Small intestine (tissue), 7 donors: ENCODE results near the gene SWAP70. TPM values are rescaled to one million over a fixed set of nuclear protein-coding genes. Genes with fewer than 3 reads are reported as not detected.

Experiments used
- DNase-seq, 2 donors: peaks; one replicate each; pipeline versions ENCODE4 v3.0.0 to v3.0.0-alpha.2; 2013
- FAIRE-seq: peaks from 2 replicates; lab custom pipeline; 2012; peaks lifted over from hg19 to GRCh38; lab: Jason Lieb, UNC
- H3K27ac ChIP-seq, 3 donors: one replicate each; pipeline ENCODE4 v1.5.1; 2013; ENCODE audit warnings: low read length in 2 of 3, mild to moderate bottlenecking in 2 of 3, control low read depth in 1 of 3, inconsistent platforms in 1 of 3, low read depth in 1 of 3, moderate library complexity in 1 of 3
- H3K27me3 ChIP-seq, 3 donors: one replicate each; pipeline ENCODE4 v1.6.1; 2013; ENCODE audit warnings: low read length in 3 of 3, inconsistent platforms in 1 of 3; ENCODE audit not compliant: control insufficient read depth in 3 of 3, insufficient read depth in 3 of 3
- H3K36me3 ChIP-seq, 3 donors: one replicate each; pipeline ENCODE4 v1.6.1; 2013; ENCODE audit warnings: low read length in 3 of 3, inconsistent platforms in 1 of 3, low read depth in 1 of 3, mild to moderate bottlenecking in 1 of 3, moderate library complexity in 1 of 3; ENCODE audit not compliant: control insufficient read depth in 3 of 3, insufficient read depth in 2 of 3
- H3K4me1 ChIP-seq, 3 donors: one replicate each; pipeline ENCODE4 v1.6.1; 2013; ENCODE audit warnings: low read length in 2 of 3, inconsistent platforms in 1 of 3, low read depth in 1 of 3, mild to moderate bottlenecking in 1 of 3, moderate library complexity in 1 of 3; ENCODE audit not compliant: control insufficient read depth in 3 of 3, insufficient read depth in 2 of 3
- H3K4me3 ChIP-seq, 3 donors: one replicate each; pipeline ENCODE4 v1.5.1; 2013; ENCODE audit warnings: low read length in 3 of 3, control low read depth in 1 of 3, inconsistent platforms in 1 of 3, low read depth in 1 of 3, mild to moderate bottlenecking in 1 of 3, moderate library complexity in 1 of 3
- H3K9me3 ChIP-seq, 2 donors: one replicate each; pipeline ENCODE4 v1.6.1; 2013; ENCODE audit warnings: low read depth in 1 of 2, low read length in 1 of 2; ENCODE audit not compliant: control insufficient read depth in 2 of 2, insufficient read depth in 1 of 2
- WGBS, 3 donors: extraction: QIAGEN DNeasy Blood & Tissue Kit; methylation state at CpG; one replicate each; pipeline ENCODE4 v1.1.7; 2013; 5-methylcytosine and 5-hydroxymethylcytosine counted together
- polyA plus RNA-seq, 4 donors: library from polyadenylated mRNA; stranded (reverse) in 3 of 4; unstranded in 1 of 4; fragments of 200-250 nt in 3 of 4; fragments of 120-200 nt in 1 of 4; gene quantifications; one replicate each; pipeline versions ENCODE4 v1.2.1 to v1.2.3, GENCODE V29; 2013
- donor health status: healthy with polysubstance abuse.
- donor health status: control.
- donor health status: control.
- donor health status: Bipolar disorder and iron deficiency.
- donor health status: healthy.

Gene SWAP70
- polyA plus RNA-seq, 4 donors, result 12.2 to 20.0 (median 12.6) TPM

- FAIRE-seq (no peak), DNase-seq (no peak)
- H3K9me3 ChIP-seq, result peaks cover 0 to 10% of the 10 kb centered on the region in 2 donors
- no peak overlapping the region for H3K4me3 ChIP-seq
- peaks cover 0 to 10% (median 0%) of the 10 kb centered on the region in 3 donors for H3K36me3 ChIP-seq
- no peaks in the 10 kb centered on the region for H3K27me3 ChIP-seq
- WGBS, 3 donors, result 78 to 85% (median 79%) methylated on average over 7 of the region's 7 CpGs
- no peaks in the 10 kb centered on the region for H3K4me1 ChIP-seq
- H3K27ac ChIP-seq, result no peak overlapping the region
Measured at GRCh38 chr11:9711454-9712307, 47.8 kb downstream of the SWAP70 start.

DNA sequence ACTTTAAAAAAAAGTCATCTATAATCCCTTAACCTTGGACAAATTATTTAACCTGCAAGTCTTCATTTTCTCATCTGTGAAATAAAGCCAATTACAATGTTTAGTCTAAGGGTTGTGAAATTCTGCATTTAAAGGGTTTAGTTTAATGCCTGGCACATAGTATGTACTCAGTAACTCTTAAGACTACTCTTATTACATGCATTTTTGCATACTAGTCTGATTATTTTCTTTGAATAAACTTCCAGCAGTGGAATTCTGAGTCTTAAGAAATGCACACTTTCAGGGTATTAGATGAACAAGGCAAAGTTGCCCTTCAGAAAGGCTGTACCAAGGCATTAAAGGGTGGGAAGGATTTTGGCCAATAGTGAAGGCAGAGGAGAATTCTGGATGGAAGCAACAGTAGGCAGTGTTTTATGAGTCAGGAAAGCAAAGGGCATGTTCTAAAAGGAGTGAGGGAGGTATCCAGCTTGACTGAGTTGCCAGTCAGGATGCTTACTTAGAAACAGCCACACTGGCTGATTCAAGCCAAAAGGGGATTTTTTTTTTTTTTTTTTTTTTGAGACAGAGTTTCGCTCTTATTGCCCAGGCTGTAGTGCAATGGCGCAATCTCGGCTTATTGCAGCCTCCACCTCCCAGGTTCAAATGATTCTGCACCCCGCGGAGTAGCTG is 50.5 kb downstream of the SWAP70 start:
- no peak for FAIRE-seq

GRCh38 chr11:9716275-9717039 is 52.6 kb downstream of the SWAP70 start:
- H3K27ac ChIP-seq, result peak overlapping the region in 1 of 3 donors; percentile 29
- H3K36me3 ChIP-seq, result peaks cover 0 to 10% (median 0%) of the 10 kb centered on the region in 3 donors
- peaks cover 0 to 12% (median 0%) of the 10 kb centered on the region in 3 donors for H3K4me1 ChIP-seq
- peaks cover 0 to 10% of the 10 kb centered on the region in 2 donors for H3K9me3 ChIP-seq
- no peak overlapping the region for H3K4me3 ChIP-seq
- FAIRE-seq (no peak), DNase-seq (no peak)
- 53 to 62% (median 58%) methylated on average over 4 of the region's 4 CpGs for WGBS, 3 donors
- H3K27me3 ChIP-seq, result no peaks in the 10 kb centered on the region

More for the DNA sequence above, 50.5 kb downstream of the SWAP70 start:
- H3K36me3 ChIP-seq, result peaks cover 0 to 10% (median 0%) of the 10 kb centered on the region in 3 donors
- WGBS, 3 donors, result 65 to 79% (median 78%) methylated on average over 5 of the region's 5 CpGs
- DNase-seq, result no peak
- peaks cover 0 to 10% of the 10 kb centered on the region in 2 donors for H3K9me3 ChIP-seq
- no peak overlapping the region for H3K4me3 ChIP-seq
- H3K27ac ChIP-seq, result no peak overlapping the region
- H3K27me3 ChIP-seq, result no peaks in the 10 kb centered on the region
- peaks cover 0 to 12% (median 0%) of the 10 kb centered on the region in 3 donors for H3K4me1 ChIP-seq

- Histone ChIP-seq H3K4me1 (peaks cover 0 to 12% (median 0%) of the 10 kb centered on the region in 3 donors), H3K27ac (peak overlapping the region in 1 of 3 donors; percentile 75), H3K4me3 (no peak overlapping the region), H3K27me3 (no peaks in the 10 kb centered on the region), H3K36me3 (peaks cover 0 to 10% (median 0%) of the 10 kb centered on the region in 3 donors), H3K9me3 (peaks cover 0 to 10% of the 10 kb centered on the region in 2 donors)
- WGBS, 3 donors, result 63 to 91% (median 74%) methylated on average over 3 of the region's 3 CpGs
- DNase-seq (no peak), FAIRE-seq (no peak)
Measured at GRCh38 chr11:9717040-9717357, 53.1 kb downstream of the SWAP70 start.

- peaks cover 0 to 10% of the 10 kb centered on the region in 2 donors for H3K9me3 ChIP-seq
- H3K4me1 ChIP-seq, result peaks cover 0 to 12% (median 0%) of the 10 kb centered on the region in 3 donors
- H3K27ac ChIP-seq, result peak overlapping the region; percentile 22 to 50 (median 25)
- DNase-seq (no peak), FAIRE-seq (no peak)
- H3K36me3 ChIP-seq, result peaks cover 0 to 10% (median 0%) of the 10 kb centered on the region in 3 donors
- no peaks in the 10 kb centered on the region for H3K27me3 ChIP-seq
- WGBS, 3 donors, result 92 to 98% (median 95%) methylated on average over 2 of the region's 2 CpGs
- H3K4me3 ChIP-seq, result no peak overlapping the region
Measured at GRCh38 chr11:9717719-9718118, 53.8 kb downstream of the SWAP70 start.

- Histone ChIP-seq H3K4me1 (peaks cover 0 to 12% (median 0%) of the 10 kb centered on the region in 3 donors), H3K36me3 (peaks cover 0 to 10% (median 0%) of the 10 kb centered on the region in 3 donors), H3K4me3 (no peak overlapping the region), H3K27ac (peak overlapping the region; percentile 22 to 50 (median 25)), H3K27me3 (no peaks in the 10 kb centered on the region), H3K9me3 (peaks cover 0 to 10% of the 10 kb centered on the region in 2 donors)
- FAIRE-seq, result no peak
- peak in 1 of 2 donors; percentile 40 for DNase-seq
Measured at GRCh38 chr11:9718147-9718546, 54.3 kb downstream of the SWAP70 start.

DNA sequence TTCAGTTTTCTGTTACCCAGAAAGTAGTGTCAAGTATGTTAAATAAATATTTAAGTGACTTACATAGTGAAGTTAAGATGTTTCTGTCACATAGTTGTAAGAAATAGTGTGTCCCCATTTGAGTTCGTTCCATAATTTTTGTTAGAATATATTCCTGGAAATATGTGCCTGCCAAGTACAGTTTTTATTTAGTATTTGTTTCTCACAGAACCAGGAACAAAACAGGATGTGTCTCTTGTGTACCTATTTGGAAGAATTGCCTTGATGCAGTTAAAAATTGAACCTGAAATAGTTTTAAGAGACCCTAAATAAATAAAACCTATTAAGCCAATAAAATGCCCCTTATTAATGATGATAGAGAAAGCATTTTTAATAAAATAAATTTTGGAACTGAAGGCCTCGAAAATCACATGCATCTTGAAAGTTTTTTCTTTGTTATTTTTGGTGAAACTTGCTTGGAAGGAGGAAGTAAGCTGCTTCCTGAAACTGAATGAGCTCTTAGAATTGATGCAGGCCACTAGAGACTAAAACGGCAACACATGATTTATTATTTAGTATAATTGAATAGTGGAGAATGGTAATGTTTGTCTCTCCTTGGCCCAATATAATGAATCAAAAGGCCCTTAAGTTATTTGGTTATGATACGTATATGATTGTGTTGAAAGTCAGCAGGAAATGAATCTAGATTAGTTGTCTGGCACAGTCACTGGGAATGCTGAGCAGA is 55.9 kb downstream of the SWAP70 start:
- Histone ChIP-seq H3K27ac (peak overlapping the region in 2 of 3 donors; percentile 27 to 64), H3K27me3 (no peaks in the 10 kb centered on the region), H3K36me3 (peaks cover 0 to 11% (median 0%) of the 10 kb centered on the region in 3 donors), H3K4me3 (no peak overlapping the region), H3K4me1 (peaks cover 0 to 12% (median 0%) of the 10 kb centered on the region in 3 donors), H3K9me3 (peaks cover 0 to 10% of the 10 kb centered on the region in 2 donors)
- DNase-seq (no peak), FAIRE-seq (no peak)
- 22 to 64% (median 44%) methylated on average over 4 of the region's 4 CpGs for WGBS, 3 donors
